ENCODE data around the gene TBC1D7.

DNA sequence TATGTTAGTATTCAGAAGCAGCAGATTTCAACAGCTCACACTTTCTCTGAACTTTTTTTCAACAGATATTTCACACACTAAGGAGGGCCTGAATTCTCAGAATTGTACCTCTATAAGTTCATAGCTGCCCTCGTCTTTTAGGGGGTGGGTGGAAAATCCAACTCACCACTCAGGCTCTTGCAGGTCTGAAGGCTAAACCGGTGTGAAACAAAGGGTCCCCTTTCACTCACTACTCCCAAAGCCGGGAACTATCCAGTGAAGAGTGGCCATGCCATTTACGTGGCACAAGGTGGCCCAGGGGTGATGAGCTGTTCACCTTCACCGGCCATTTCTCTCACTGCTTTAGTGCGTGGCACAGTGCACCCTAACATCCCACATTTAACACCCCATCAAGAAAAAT is 24.2 kb downstream of the TBC1D7 start:
- TF ChIP-seq, protein P1, sequence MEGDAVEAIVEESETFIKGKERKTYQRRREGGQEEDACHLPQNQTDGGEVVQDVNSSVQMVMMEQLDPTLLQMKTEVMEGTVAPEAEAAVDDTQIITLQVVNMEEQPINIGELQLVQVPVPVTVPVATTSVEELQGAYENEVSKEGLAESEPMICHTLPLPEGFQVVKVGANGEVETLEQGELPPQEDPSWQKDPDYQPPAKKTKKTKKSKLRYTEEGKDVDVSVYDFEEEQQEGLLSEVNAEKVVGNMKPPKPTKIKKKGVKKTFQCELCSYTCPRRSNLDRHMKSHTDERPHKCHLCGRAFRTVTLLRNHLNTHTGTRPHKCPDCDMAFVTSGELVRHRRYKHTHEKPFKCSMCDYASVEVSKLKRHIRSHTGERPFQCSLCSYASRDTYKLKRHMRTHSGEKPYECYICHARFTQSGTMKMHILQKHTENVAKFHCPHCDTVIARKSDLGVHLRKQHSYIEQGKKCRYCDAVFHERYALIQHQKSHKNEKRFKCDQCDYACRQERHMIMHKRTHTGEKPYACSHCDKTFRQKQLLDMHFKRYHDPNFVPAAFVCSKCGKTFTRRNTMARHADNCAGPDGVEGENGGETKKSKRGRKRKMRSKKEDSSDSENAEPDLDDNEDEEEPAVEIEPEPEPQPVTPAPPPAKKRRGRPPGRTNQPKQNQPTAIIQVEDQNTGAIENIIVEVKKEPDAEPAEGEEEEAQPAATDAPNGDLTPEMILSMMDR (conservative IDR thresholded peaks at IDR 0.05; ENCODE audit: low read depth, low read length), result no peak
- TF ChIP-seq FOS (IDR thresholded peaks at IDR 0.05; ENCODE audit: low read depth, low read length), result no peak
